Endothelial cell of umbilical vein (primary cell): ENCODE results near the gene SEZ6L. TPM values are rescaled to one million over a fixed set of nuclear protein-coding genes. Genes with fewer than 3 reads are reported as not detected.

Source experiments
- BruUV-seq: library from RNA; stranded (reverse); fragments of 400-500 nt; replicated peaks from 2 replicates; lab custom pipeline; 2021; lab: Mats Ljungman, UMichigan
- CTCF ChIA-PET: fragments of 300-600, 350-600 bp; sonication (Branson Sonifier 250); formaldehyde crosslinking; loops from one replicate; lab custom pipeline; 2021; ENCODE audit warnings: antibody characterized with exemption, inconsistent platforms; lab: Charles Lee
- POLR2A ChIA-PET: fragments of 300-600, 350-600 bp; sonication (Branson Sonifier 250); formaldehyde crosslinking; loops from one replicate; lab custom pipeline; 2021; ENCODE audit warnings: antibody characterized with exemption, inconsistent platforms; lab: Charles Lee
- DNase-seq: peaks from one replicate; pipeline ENCODE4 v3.0.0-alpha.2; 2011; ENCODE audit warnings: low read depth, low spot score
- FAIRE-seq: peaks from 2 replicates; lab custom pipeline; 2011; peaks lifted over from hg19 to GRCh38; lab: Jason Lieb, UNC
- H2AFZ ChIP-seq: 2 replicates; pipeline ENCODE4 v1.6.0; 2012; ENCODE audit warnings: low read depth, low read length, control low read depth, inconsistent platforms
- H3K27ac ChIP-seq: 2 replicates; pipeline ENCODE4 v1.5.1; 2011; ENCODE audit warnings: low read depth, mild to moderate bottlenecking, control low read depth, low read length, moderate library complexity; ENCODE audit not compliant: insufficient read depth
- H3K27me3 ChIP-seq, 2 experiments: 2 replicates each; pipeline versions ENCODE4 v1.6.0 to v1.6.1; 2011; ENCODE audit warnings: low read length in 2 of 2, mixed read lengths in 1 of 2; ENCODE audit not compliant: control insufficient read depth in 2 of 2, insufficient read depth in 2 of 2
- H3K36me3 ChIP-seq, 2 experiments: 2 replicates in 1 of 2; 3 replicates in 1 of 2; pipeline ENCODE4 v1.5.1; 2011; ENCODE audit warnings: low read length in 2 of 2, mild to moderate bottlenecking in 1 of 2, moderate library complexity in 1 of 2; ENCODE audit not compliant: control insufficient read depth in 2 of 2, insufficient read depth in 2 of 2; ENCODE audit errors: extremely low read depth in 1 of 2
- H3K4me1 ChIP-seq: 3 replicates; pipeline ENCODE4 v1.5.1; 2011; ENCODE audit warnings: mild to moderate bottlenecking, low read length; ENCODE audit not compliant: control insufficient read depth, insufficient read depth; ENCODE audit errors: extremely low read depth
- H3K4me2 ChIP-seq: 2 replicates; pipeline ENCODE4 v1.6.1; 2011; ENCODE audit warnings: low read length, control low read depth, mixed read lengths; ENCODE audit not compliant: insufficient read depth
- H3K4me3 ChIP-seq, 3 experiments: fragments of 200-600 bp in 1 of 3; sonication (generic), shearing (Covaris generic) in 1 of 3; replicated peaks in 1 of 3; 2 replicates each; pipeline ENCODE4 v1.5.1; 2011 to 2016; ENCODE audit warnings: control low read depth in 3 of 3, low read length in 3 of 3, mild to moderate bottlenecking in 2 of 3, inconsistent platforms in 1 of 3, low read depth in 1 of 3, moderate library complexity in 1 of 3; ENCODE audit not compliant: insufficient read depth in 1 of 3
- H3K79me2 ChIP-seq: 2 replicates; pipeline ENCODE4 v1.6.0; 2012; ENCODE audit warnings: low read length, inconsistent platforms; ENCODE audit not compliant: control insufficient read depth, insufficient read depth
- H3K9ac ChIP-seq: replicated peaks from 2 replicates; pipeline ENCODE3; 2011; ENCODE audit warnings: low read length, control low read depth; ENCODE audit not compliant: insufficient read depth; ENCODE audit errors: extremely low read depth
- H3K9me1 ChIP-seq: replicated peaks from 3 replicates; pipeline ENCODE4 v1.6.0; 2011; ENCODE audit warnings: mild to moderate bottlenecking, low read length; ENCODE audit not compliant: control insufficient read depth, insufficient read depth; ENCODE audit errors: extremely low read depth
- H3K9me3 ChIP-seq: replicated peaks from 2 replicates; pipeline ENCODE4 v1.5.1; 2012; ENCODE audit warnings: low read length, inconsistent platforms; ENCODE audit not compliant: control insufficient read depth, insufficient read depth
- H4K20me1 ChIP-seq: replicated peaks from 2 replicates; pipeline ENCODE3; 2011; ENCODE audit warnings: mild to moderate bottlenecking, low read length; ENCODE audit not compliant: control insufficient read depth, insufficient read depth; ENCODE audit errors: extremely low read depth
- EZH2 ChIP-seq: IDR thresholded peaks from 2 replicates; pipeline ENCODE4 v1.6.1; 2012; ENCODE audit warnings: borderline replicate concordance, low read depth, mild to moderate bottlenecking, moderate library complexity, low read length, inconsistent platforms; ENCODE audit not compliant: severe bottlenecking
- FOS ChIP-seq: IDR thresholded peaks from 2 replicates; pipeline ENCODE4 v1.6.1; 2011; ENCODE audit warnings: mild to moderate bottlenecking, low read length, moderate library complexity, borderline replicate concordance; ENCODE audit not compliant: insufficient read depth
- GATA2 ChIP-seq: IDR thresholded peaks from 2 replicates; pipeline ENCODE4 v1.7.0; 2011; ENCODE audit warnings: low read depth, mild to moderate bottlenecking, moderate library complexity, mixed read lengths, low read length; ENCODE audit not compliant: insufficient read length, insufficient read depth
- JUN ChIP-seq: IDR thresholded peaks from 2 replicates; pipeline ENCODE4 v1.6.1; 2011; ENCODE audit warnings: borderline replicate concordance, low read depth; ENCODE audit not compliant: insufficient read length, insufficient read depth
- MYC ChIP-seq: IDR thresholded peaks from one replicate; pipeline ENCODE4 v1.6.1; 2011; ENCODE audit warnings: mild to moderate bottlenecking, low read depth, low read length
- POLR2A ChIP-seq: IDR thresholded peaks from 2 replicates; pipeline ENCODE4 v1.6.1; 2012; ENCODE audit warnings: low read depth, mild to moderate bottlenecking, control low read depth, low read length
- POLR2AphosphoS5 ChIP-seq: IDR thresholded peaks from 2 replicates; pipeline ENCODE4 v1.6.1; 2012; ENCODE audit warnings: low read depth, mild to moderate bottlenecking, control low read depth, low read length, moderate library complexity; ENCODE audit not compliant: insufficient read depth
- dilution Hi-C: fragments of 300-500 bp; cut with MboI; formaldehyde crosslinking; loops from one replicate; pipeline ENCODE4 v1.15.0; 2019; ENCODE audit warnings: low sequenced_read_pairs; ENCODE audit not compliant: extremely low pct_ligation_motif_present
- intact Hi-C: fragments of 100-400 bp; cut with micrococcal nuclease; formaldehyde crosslinking; loops from one replicate; pipeline ENCODE4 v1.10.0; 2022
- polyA plus RNA-seq, 4 experiments: library from polyadenylated mRNA; depleted of rRNA in 3 of 4; stranded (reverse) in 3 of 4; unstranded in 1 of 4; fragments of >200 nt; gene quantifications; 2 replicates each; pipeline versions ENCODE4 v1.2.1 to v1.2.3, GENCODE V29; 2011 to 2012; ENCODE audit warnings: missing spikeins in 1 of 4
- total RNA-seq: library from RNA; stranded (reverse); gene quantifications from 2 replicates; pipeline ENCODE4 v1.2.3, GENCODE V29; 2021
- TF ChIP-seq, protein P1 (sequence below): IDR thresholded peaks from 2 replicates; pipeline ENCODE4 v1.6.1; 2011; ENCODE audit not compliant: insufficient read depth, insufficient read length
- TF ChIP-seq, protein P2 (sequence below), 2 donors: IDR thresholded peaks; 1 replicate in 1 of 2; 2 replicates in 1 of 2; pipeline ENCODE4 v1.5.1; 2011; ENCODE audit warnings: low read length in 2 of 2, mild to moderate bottlenecking in 2 of 2, moderate library complexity in 2 of 2, control low read depth in 1 of 2, inconsistent platforms in 1 of 2, low read depth in 1 of 2; ENCODE audit not compliant: insufficient read depth in 1 of 2; ENCODE audit errors: extremely low read depth in 1 of 2

SEZ6L gene
- total and polyA plus RNA-seq, 2 donors (not counting 3 experiments of a cell fraction or from before 2014, with no cell fraction given), result not detected

DNA sequence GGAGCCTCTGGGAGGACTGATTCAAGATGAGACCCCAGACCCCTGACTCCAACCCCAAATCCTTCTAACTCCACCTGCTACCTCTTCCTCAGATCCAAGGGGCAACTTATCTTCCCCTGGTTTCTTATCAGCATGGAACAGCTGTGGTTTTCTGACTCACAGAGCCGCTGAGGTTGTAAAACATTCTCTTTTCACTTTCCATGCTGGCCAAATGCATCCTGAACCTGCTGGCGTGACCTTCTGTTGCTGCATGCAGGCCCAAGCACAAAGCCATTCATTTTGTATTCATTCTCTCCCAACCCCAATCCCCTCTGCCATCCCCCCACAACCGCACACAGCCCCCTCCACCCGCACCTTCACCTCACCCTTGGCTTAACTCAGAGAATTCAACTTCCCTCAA, 70.3 kb downstream of the SEZ6L start:
- CTCF ChIA-PET, result no interaction called here
- no peaks in the 10 kb centered on the region for H3K79me2 ChIP-seq
- no peaks in the 10 kb centered on the region for H3K9me1 ChIP-seq
- POLR2A ChIA-PET, result no interaction called here
- H3K9ac ChIP-seq, result no peak overlapping the region
- no TSS peak for BruUV-seq
- no peaks in the 10 kb centered on the region for H3K36me3 ChIP-seq
- TF ChIP-seq EZH2 (no peak), POLR2A (no peak), FOS (no peak), MYC (no peak), JUN (no peak), GATA2 (no peak), POLR2AphosphoS5 (no peak)
- TF ChIP-seq, protein P1, sequence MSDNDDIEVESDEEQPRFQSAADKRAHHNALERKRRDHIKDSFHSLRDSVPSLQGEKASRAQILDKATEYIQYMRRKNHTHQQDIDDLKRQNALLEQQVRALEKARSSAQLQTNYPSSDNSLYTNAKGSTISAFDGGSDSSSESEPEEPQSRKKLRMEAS, result no peak
- TF ChIP-seq, protein P2, sequence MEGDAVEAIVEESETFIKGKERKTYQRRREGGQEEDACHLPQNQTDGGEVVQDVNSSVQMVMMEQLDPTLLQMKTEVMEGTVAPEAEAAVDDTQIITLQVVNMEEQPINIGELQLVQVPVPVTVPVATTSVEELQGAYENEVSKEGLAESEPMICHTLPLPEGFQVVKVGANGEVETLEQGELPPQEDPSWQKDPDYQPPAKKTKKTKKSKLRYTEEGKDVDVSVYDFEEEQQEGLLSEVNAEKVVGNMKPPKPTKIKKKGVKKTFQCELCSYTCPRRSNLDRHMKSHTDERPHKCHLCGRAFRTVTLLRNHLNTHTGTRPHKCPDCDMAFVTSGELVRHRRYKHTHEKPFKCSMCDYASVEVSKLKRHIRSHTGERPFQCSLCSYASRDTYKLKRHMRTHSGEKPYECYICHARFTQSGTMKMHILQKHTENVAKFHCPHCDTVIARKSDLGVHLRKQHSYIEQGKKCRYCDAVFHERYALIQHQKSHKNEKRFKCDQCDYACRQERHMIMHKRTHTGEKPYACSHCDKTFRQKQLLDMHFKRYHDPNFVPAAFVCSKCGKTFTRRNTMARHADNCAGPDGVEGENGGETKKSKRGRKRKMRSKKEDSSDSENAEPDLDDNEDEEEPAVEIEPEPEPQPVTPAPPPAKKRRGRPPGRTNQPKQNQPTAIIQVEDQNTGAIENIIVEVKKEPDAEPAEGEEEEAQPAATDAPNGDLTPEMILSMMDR (IDR thresholded peaks at IDR 0.05; ENCODE audit: extremely low read depth in 1 of 2, insufficient read depth in 1 of 2, low read depth in 1 of 2, low read length in 2 of 2), result no peak
- H3K4me2 ChIP-seq, result no peak overlapping the region
- no peak overlapping the region for H3K4me3 ChIP-seq
- dilution Hi-C loops (no loop called here), intact Hi-C loops (no loop called here)
- no peaks in the 10 kb centered on the region for H4K20me1 ChIP-seq
- no peak overlapping the region for H2AFZ ChIP-seq
- H3K4me1 ChIP-seq, result no peaks in the 10 kb centered on the region
- no peak overlapping the region for H3K27ac ChIP-seq
- H3K9me3 ChIP-seq, result no peaks in the 10 kb centered on the region
- DNase-seq (no peak), FAIRE-seq (no peak)
- no peaks in the 10 kb centered on the region for H3K27me3 ChIP-seq
